Natural killer cell treated with Interleukin-12 subunit alpha and Interleukin-12 subunit beta and Interleukin-15 and Interleukin-18, amount 100 ng/mL, for 72 hours (primary cell): ENCODE results near the gene PGK1. TPM values are rescaled to one million over a fixed set of nuclear protein-coding genes. Genes with fewer than 3 reads are reported as not detected.

Source experiments
- ATAC-seq, 2 donors: fragments of 150-1000 bp; cut with Tn5 transposase in 1 of 2; sonication (Bioruptor Pico), chemical (Tn5 transposase) in 1 of 2; 2 replicates each; pipeline ENCODE4 v1.10.0; 2021
- DNase-seq: peaks from one replicate; pipeline ENCODE4 v3.0.0; 2022; ENCODE audit warnings: low spot score
- H3K27ac Mint-ChIP-seq, 2 donors: 1 replicate in 1 of 2; 2 replicates in 1 of 2; pipeline ENCODE4 v1.8.0; 2022; ENCODE audit warnings: mixed read lengths in 2 of 2, mild to moderate bottlenecking in 1 of 2, moderate library complexity in 1 of 2
- H3K27me3 Mint-ChIP-seq, 2 donors: 1 replicate in 1 of 2; 2 replicates in 1 of 2; pipeline ENCODE4 v1.8.0; 2022; ENCODE audit warnings: mixed read lengths in 2 of 2
- H3K36me3 Mint-ChIP-seq: one replicate; pipeline ENCODE4 v1.8.0; 2022; ENCODE audit warnings: mixed read lengths
- H3K4me1 Mint-ChIP-seq, 2 donors: 1 replicate in 1 of 2; 2 replicates in 1 of 2; pipeline ENCODE4 v1.8.0; 2022; ENCODE audit warnings: low read depth in 2 of 2, mixed read lengths in 2 of 2, mild to moderate bottlenecking in 1 of 2
- H3K4me3 Mint-ChIP-seq: one replicate; pipeline ENCODE4 v1.8.0; 2022; ENCODE audit warnings: mixed read lengths
- H3K9me3 Mint-ChIP-seq: 2 replicates; pipeline ENCODE4 v1.8.0; 2022; ENCODE audit warnings: mixed read lengths
- total RNA-seq, 2 donors: library from RNA; stranded (reverse); gene quantifications; one replicate each; pipeline ENCODE4 v1.2.3, GENCODE V29; 2022

Gene PGK1
- total RNA-seq, 2 donors from 2014 or later, result 625 to 1,197 TPM

DNA sequence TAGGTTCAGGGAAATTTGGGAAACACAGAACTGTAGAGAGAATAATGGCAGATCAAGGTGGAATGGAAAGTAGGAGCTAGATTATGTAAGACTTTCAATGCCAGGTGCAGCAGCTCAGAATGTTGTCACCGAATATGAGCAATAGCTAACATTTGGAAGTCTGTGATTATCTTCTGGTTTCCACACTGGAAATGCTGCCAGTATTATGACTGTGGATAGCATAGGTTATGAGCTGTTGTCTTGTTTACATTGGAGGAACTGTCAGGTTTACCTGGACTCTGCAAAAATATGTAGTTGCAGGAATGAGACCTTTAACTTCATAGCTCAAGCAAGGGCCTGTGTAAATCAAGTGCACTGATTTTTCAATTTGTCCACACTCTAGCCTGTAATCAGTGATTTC, 61.4 kb downstream of the PGK1 start:
- ATAC-seq, result no peak
- no peak for DNase-seq
- Mint-ChIP-seq H3K36me3 (no peaks in the 10 kb centered on the region), H3K9me3 (no peaks in the 10 kb centered on the region), H3K27me3 (peaks cover 0 to 13% of the 10 kb centered on the region in 2 donors), H3K4me3 (no peak overlapping the region), H3K4me1 (peaks cover 0 to 5% of the 10 kb centered on the region in 2 donors), H3K27ac (no peak overlapping the region)

DNA sequence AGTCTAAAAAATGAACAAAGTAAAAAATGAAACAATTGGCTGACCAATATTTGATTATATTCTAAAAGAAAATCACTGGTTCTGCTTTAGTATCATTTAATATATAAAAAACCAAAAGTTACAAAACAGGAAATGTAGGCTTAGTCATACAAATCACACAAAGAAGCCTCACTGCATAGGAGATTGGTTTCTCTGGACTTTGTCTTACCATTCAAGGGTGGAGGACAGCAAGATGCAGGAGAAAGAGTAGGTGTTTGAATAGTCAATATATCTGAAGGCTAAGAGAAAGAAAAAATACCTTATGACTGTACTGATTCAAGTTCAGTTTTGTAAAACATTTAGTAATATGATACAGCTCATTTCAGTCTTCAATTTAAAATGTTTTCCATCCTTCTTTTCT, 64.0 kb downstream of the PGK1 start:
- Mint-ChIP-seq H3K9me3 (no peaks in the 10 kb centered on the region), H3K4me3 (no peak overlapping the region), H3K36me3 (no peaks in the 10 kb centered on the region), H3K27me3 (no peaks in the 10 kb centered on the region), H3K4me1 (no peaks in the 10 kb centered on the region), H3K27ac (no peak overlapping the region)
- DNase-seq (no peak), ATAC-seq (no peak)

Other genes starting within 250 kb of the PGK1 start
- 10 to 100 TPM; 44.9 to 70.1 TPM for gene MAGT1, start 208.8 kb upstream of the PGK1 start, total RNA-seq
- gene COX7B, start 204.8 kb upstream of the PGK1 start, total RNA-seq, result 100 to 1,000 TPM; 127 to 204 TPM
- 10 to 100 TPM in 1 of 2 donors, 1 to 10 TPM in 1; 7.0 to 12.1 TPM for gene ATP7A, start 193.6 kb upstream of the PGK1 start, total RNA-seq
- gene PGAM4, start 134.6 kb upstream of the PGK1 start, total RNA-seq, result not detected
- 10 to 100 TPM in 1 of 2 donors, 1 to 10 TPM in 1; 8.8 to 10.7 TPM for gene TAF9B, start 35.4 kb downstream of the PGK1 start, total RNA-seq
- 1 to 10 TPM; 1.5 to 7.3 TPM for gene CYSLTR1, start 223.4 kb downstream of the PGK1 start, total RNA-seq